DND-41 (cell line): ENCODE measurements around the gene RGS14.
A peak's percentile ranks its signal among the peaks of the same experiment; 100 is the strongest.

Experiments
- ATAC-seq: fragments of 200-7000 bp; cut with Tn5 transposase; 3 replicates; pipeline ENCODE4 v1.9.1; 2021; ENCODE audit warnings: low read depth; ENCODE audit not compliant: insufficient read depth
- DNase-seq: peaks from one replicate; pipeline ENCODE4 v3.0.0-alpha.2; 2020
- H2AFZ ChIP-seq: 2 replicates; pipeline ENCODE4 v1.6.0; 2012; ENCODE audit warnings: low read depth, low read length
- H3K27ac ChIP-seq: 2 replicates; pipeline ENCODE4 v1.5.1; 2012; ENCODE audit warnings: low read length, inconsistent platforms
- H3K27me3 ChIP-seq: fragments of 200-600 bp; sonication (generic); 2 replicates; pipeline ENCODE4 v1.6.0; 2012; ENCODE audit warnings: low read length, mild to moderate bottlenecking, inconsistent platforms; ENCODE audit not compliant: insufficient read depth, poor library complexity
- H3K36me3 ChIP-seq: 2 replicates; pipeline ENCODE4 v1.5.1; 2012; ENCODE audit warnings: low read length, inconsistent platforms; ENCODE audit not compliant: insufficient read depth
- H3K4me1 ChIP-seq: 2 replicates; pipeline ENCODE4 v1.5.1; 2012; ENCODE audit warnings: mild to moderate bottlenecking, low read length; ENCODE audit not compliant: insufficient read depth
- H3K4me2 ChIP-seq: 2 replicates; pipeline ENCODE4 v1.6.0; 2012; ENCODE audit warnings: mild to moderate bottlenecking, moderate library complexity, low read length, inconsistent platforms; ENCODE audit not compliant: insufficient read depth
- H3K4me3 ChIP-seq, 2 experiments: fragments of 200-600 bp in 1 of 2; shearing (Covaris generic) in 1 of 2; 2 replicates each; pipeline ENCODE4 v1.5.1; 2012 to 2016; ENCODE audit warnings: inconsistent platforms in 2 of 2, low read length in 2 of 2, mild to moderate bottlenecking in 2 of 2, low read depth in 1 of 2, moderate library complexity in 1 of 2
- H3K79me2 ChIP-seq: 2 replicates; pipeline ENCODE4 v1.6.0; 2012; ENCODE audit warnings: low read length, inconsistent platforms; ENCODE audit not compliant: insufficient read depth
- H3K9ac ChIP-seq: 2 replicates; pipeline ENCODE4 v1.6.0; 2012; ENCODE audit warnings: low read depth, mild to moderate bottlenecking, inconsistent platforms, low read length, moderate library complexity
- H3K9me3 ChIP-seq: 2 replicates; pipeline ENCODE4 v1.5.1; 2012; ENCODE audit warnings: low read length, moderate library complexity, mild to moderate bottlenecking, inconsistent platforms; ENCODE audit not compliant: insufficient read depth, severe bottlenecking
- H4K20me1 ChIP-seq: 2 replicates; pipeline ENCODE4 v1.6.0; 2012; ENCODE audit warnings: low read length; ENCODE audit not compliant: insufficient read depth
- CTCF ChIP-seq: IDR thresholded peaks from 2 replicates; pipeline ENCODE4 v1.5.1; 2012; ENCODE audit warnings: borderline replicate concordance, low read length, moderate library complexity, mild to moderate bottlenecking; ENCODE audit not compliant: poor library complexity, severe bottlenecking; ENCODE audit errors: extremely low read depth
- EZH2 ChIP-seq: IDR thresholded peaks from 3 replicates; pipeline ENCODE4 v1.6.1; 2012; ENCODE audit warnings: borderline replicate concordance, low read depth, mild to moderate bottlenecking, moderate library complexity, low read length, inconsistent platforms; ENCODE audit not compliant: severe bottlenecking

The RGS14 gene

GRCh38 chr5:177388521-177389052 lies 30.9 kb downstream of the RGS14 start:
- Histone ChIP-seq H3K27ac (no peak overlapping the region), H3K36me3 (no peaks in the 10 kb centered on the region), H4K20me1 (no peaks in the 10 kb centered on the region; the same call in 1 of the 2 replicates), H3K27me3 (peaks cover 17% of the 10 kb centered on the region), H3K4me2 (no peak overlapping the region), H2AFZ (no peak overlapping the region), H3K4me1 (peaks cover 6% of the 10 kb centered on the region), H3K9ac (no peak overlapping the region), H3K4me3 (no peak overlapping the region), H3K9me3 (no peaks in the 10 kb centered on the region), H3K79me2 (no peaks in the 10 kb centered on the region)
- ATAC-seq (no peak), DNase-seq (no peak)
- TF ChIP-seq EZH2 (no peak), CTCF (no peak)

- Histone ChIP-seq H3K4me1 (peaks cover 6% of the 10 kb centered on the region), H2AFZ (no peak overlapping the region), H3K27me3 (peaks cover 17% of the 10 kb centered on the region), H3K36me3 (no peaks in the 10 kb centered on the region), H3K4me2 (no peak overlapping the region), H3K27ac (no peak overlapping the region), H4K20me1 (no peaks in the 10 kb centered on the region; the same call in 1 of the 2 replicates), H3K9ac (no peak overlapping the region), H3K9me3 (no peaks in the 10 kb centered on the region), H3K79me2 (no peaks in the 10 kb centered on the region), H3K4me3 (no peak overlapping the region)
- peak; percentile 20; the same call in 1 of the 3 replicates for ATAC-seq
- no peak for DNase-seq
- TF ChIP-seq CTCF (no peak), EZH2 (no peak)
Observed at GRCh38 chr5:177389241-177390169, 31.8 kb downstream of the RGS14 start.

- Histone ChIP-seq H4K20me1 (no peaks in the 10 kb centered on the region; the same call in 1 of the 2 replicates), H3K9ac (no peak overlapping the region), H3K4me1 (peaks cover 6% of the 10 kb centered on the region), H3K4me3 (no peak overlapping the region), H3K36me3 (no peaks in the 10 kb centered on the region), H3K79me2 (no peaks in the 10 kb centered on the region), H2AFZ (no peak overlapping the region), H3K4me2 (no peak overlapping the region), H3K27me3 (peaks cover 17% of the 10 kb centered on the region), H3K27ac (no peak overlapping the region), H3K9me3 (no peaks in the 10 kb centered on the region)
- TF ChIP-seq EZH2 (no peak), CTCF (peak; percentile 97)
- peak; percentile 89 for DNase-seq
- ATAC-seq: peak; percentile 98
Observed at GRCh38 chr5:177390363-177391300, 32.9 kb downstream of the RGS14 start.
